HEK293 (cell line): Measurements from ENCODE around the gene SLC16A1.

ENCODE experiments used
- CTCF ChIA-PET: fragments of 350-600 bp; formaldehyde crosslinking; extraction: SDS; loops from one replicate; lab custom pipeline; 2021; ENCODE audit warnings: antibody characterized with exemption; lab: Yijun Ruan, JAX
- POLR2A ChIA-PET: fragments of 300-600 bp; formaldehyde crosslinking; extraction: SDS; loops from one replicate; lab custom pipeline; 2020; ENCODE audit warnings: antibody characterized with exemption, inconsistent platforms; lab: Yijun Ruan, JAX
- H3K27ac ChIP-seq: fragments of 200-500 bp; sonication (Bioruptor generic); 2 replicates; pipeline ENCODE4 v1.5.1; 2014; ENCODE audit warnings: low read depth, low read length, control low read depth, inconsistent platforms; ENCODE audit errors: extremely low read depth
- H3K36me3 ChIP-seq, 2 experiments: fragments of 200-500 bp in 1 of 2; sonication (Bioruptor generic) in 1 of 2; 1 replicate in 1 of 2; 2 replicates in 1 of 2; pipeline ENCODE4 v1.5.1; 2014 to 2017; ENCODE audit warnings: inconsistent platforms in 2 of 2, low read length in 2 of 2; ENCODE audit not compliant: control insufficient read depth in 2 of 2, insufficient read depth in 1 of 2
- H3K4me1 ChIP-seq: fragments of 200-500 bp; sonication (Bioruptor generic); 2 replicates; pipeline ENCODE4 v1.5.1; 2014; ENCODE audit warnings: mild to moderate bottlenecking, low read length, inconsistent platforms; ENCODE audit not compliant: control insufficient read depth, insufficient read depth
- H3K4me3 ChIP-seq: 2 replicates; pipeline ENCODE4 v1.5.1; 2011; ENCODE audit warnings: low read depth, mild to moderate bottlenecking, control low read depth, low read length, moderate library complexity
- H3K9me3 ChIP-seq: fragments of 200-500 bp; sonication (Bioruptor generic); 2 replicates; pipeline ENCODE4 v1.5.1; 2014; ENCODE audit warnings: low read depth, low read length, inconsistent platforms; ENCODE audit not compliant: control insufficient read depth, insufficient read depth
- GLIS1 ChIP-seq: fragments of 450-650 bp; formaldehyde crosslinking; IDR thresholded peaks from 2 replicates; pipeline ENCODE4 v1.5.1; 2016; ENCODE audit warnings: missing biosample characterization, missing genetic modification characterization
- GLIS2 ChIP-seq: fragments of 450-650 bp; formaldehyde crosslinking; IDR thresholded peaks from 2 replicates; pipeline ENCODE4 v1.5.1; 2016; ENCODE audit warnings: missing biosample characterization, missing genetic modification characterization
- HOXD13 ChIP-seq: sonication (generic); formaldehyde crosslinking; IDR thresholded peaks from 2 replicates; pipeline ENCODE4 v1.8.0; 2022; ENCODE audit warnings: missing genetic modification reagents, borderline replicate concordance
- KLF17 ChIP-seq: fragments of 450-650 bp; formaldehyde crosslinking; IDR thresholded peaks from 2 replicates; pipeline ENCODE4 v1.5.1; 2016; ENCODE audit warnings: missing biosample characterization, missing genetic modification characterization
- KLF9 ChIP-seq: fragments of 450-650 bp; formaldehyde crosslinking; IDR thresholded peaks from 2 replicates; pipeline ENCODE4 v1.5.1; 2016; ENCODE audit warnings: missing biosample characterization, missing genetic modification characterization, low read depth
- SALL2 ChIP-seq: fragments of 450-650 bp; formaldehyde crosslinking; IDR thresholded peaks from 2 replicates; pipeline ENCODE4 v1.5.0; 2017; ENCODE audit warnings: missing biosample characterization, mild to moderate bottlenecking, missing genetic modification characterization, borderline replicate concordance
- YY2 ChIP-seq: fragments of 450-650 bp; formaldehyde crosslinking; IDR thresholded peaks from 2 replicates; pipeline ENCODE4 v1.5.1; 2016; ENCODE audit warnings: missing biosample characterization, missing genetic modification characterization
- ZBTB10 ChIP-seq: fragments of 450-650 bp; formaldehyde crosslinking; IDR thresholded peaks from 2 replicates; pipeline ENCODE4 v1.5.1; 2016; ENCODE audit warnings: missing biosample characterization, missing genetic modification characterization
- ZBTB6 ChIP-seq: fragments of 450-650 bp; formaldehyde crosslinking; IDR thresholded peaks from 2 replicates; pipeline ENCODE4 v1.5.1; 2017; ENCODE audit warnings: missing biosample characterization, missing genetic modification characterization
- ZNF114 ChIP-seq: fragments of 450-650 bp; formaldehyde crosslinking; IDR thresholded peaks from 2 replicates; pipeline ENCODE4 v1.5.0; 2017; ENCODE audit warnings: missing biosample characterization, missing genetic modification characterization
- ZNF18 ChIP-seq: fragments of 450-650 bp; formaldehyde crosslinking; IDR thresholded peaks from 2 replicates; pipeline ENCODE4 v1.5.1; 2016; ENCODE audit warnings: missing biosample characterization, missing genetic modification characterization
- ZNF184 ChIP-seq: fragments of 450-650 bp; IDR thresholded peaks from 2 replicates; pipeline ENCODE4 v1.5.1; 2018; ENCODE audit warnings: missing biosample characterization, mild to moderate bottlenecking, missing genetic modification characterization
- ZNF202 ChIP-seq: fragments of 450-650 bp; formaldehyde crosslinking; IDR thresholded peaks from 2 replicates; pipeline ENCODE4 v1.5.1; 2016; ENCODE audit warnings: missing biosample characterization, missing genetic modification characterization, borderline replicate concordance
- ZNF211 ChIP-seq: fragments of 450-650 bp; formaldehyde crosslinking; IDR thresholded peaks from 2 replicates; pipeline ENCODE4 v1.5.1; 2016; ENCODE audit warnings: low read depth, missing biosample characterization, missing genetic modification characterization
- ZNF248 ChIP-seq: fragments of 450-650 bp; formaldehyde crosslinking; IDR thresholded peaks from 2 replicates; pipeline ENCODE4 v1.5.1; 2017; ENCODE audit warnings: missing biosample characterization, missing genetic modification characterization
- ZNF324 ChIP-seq: fragments of 450-650 bp; formaldehyde crosslinking; IDR thresholded peaks from 2 replicates; pipeline ENCODE4 v1.5.1; 2016; ENCODE audit warnings: missing biosample characterization, missing genetic modification characterization
- ZNF335 ChIP-seq: fragments of 450-650 bp; formaldehyde crosslinking; conservative IDR thresholded peaks from 2 replicates; pipeline ENCODE4 v1.5.1; 2016; ENCODE audit warnings: missing biosample characterization, missing genetic modification characterization
- ZNF341 ChIP-seq: fragments of 450-650 bp; formaldehyde crosslinking; IDR thresholded peaks from 2 replicates; pipeline ENCODE4; 2016; ENCODE audit warnings: low read depth, missing biosample characterization, missing genetic modification characterization
- ZNF549 ChIP-seq: fragments of 450-650 bp; IDR thresholded peaks from 2 replicates; pipeline ENCODE4 v1.5.1; 2018; ENCODE audit warnings: missing biosample characterization, missing genetic modification characterization, mild to moderate bottlenecking, inconsistent platforms, moderate library complexity
- ZNF629 ChIP-seq: fragments of 450-650 bp; formaldehyde crosslinking; IDR thresholded peaks from 2 replicates; pipeline ENCODE4 v1.5.1; 2017; ENCODE audit warnings: missing biosample characterization, missing genetic modification characterization
- ZNF654 ChIP-seq: fragments of 450-650 bp; formaldehyde crosslinking; IDR thresholded peaks from 2 replicates; pipeline ENCODE4 v1.5.1; 2016; ENCODE audit warnings: low read depth, missing biosample characterization, missing genetic modification characterization
- ZNF785 ChIP-seq: fragments of 450-650 bp; formaldehyde crosslinking; IDR thresholded peaks from 2 replicates; pipeline ENCODE4 v1.5.1; 2016; ENCODE audit warnings: missing biosample characterization, missing genetic modification characterization
- TF ChIP-seq, protein P1 (sequence below): fragments of 450-650 bp; formaldehyde crosslinking; IDR thresholded peaks from 2 replicates; pipeline ENCODE4 v1.5.1; 2016; ENCODE audit warnings: missing biosample characterization, missing genetic modification characterization
- TF ChIP-seq, protein P2 (sequence below): fragments of 450-650 bp; formaldehyde crosslinking; IDR thresholded peaks from 2 replicates; pipeline ENCODE4 v1.5.1; 2017; ENCODE audit warnings: missing biosample characterization, mild to moderate bottlenecking, missing genetic modification characterization, moderate library complexity
- TF ChIP-seq, protein P3 (sequence below): fragments of 450-650 bp; IDR thresholded peaks from 2 replicates; pipeline ENCODE4 v1.5.1; 2018; ENCODE audit warnings: missing biosample characterization, missing genetic modification characterization

The SLC16A1 gene

DNA sequence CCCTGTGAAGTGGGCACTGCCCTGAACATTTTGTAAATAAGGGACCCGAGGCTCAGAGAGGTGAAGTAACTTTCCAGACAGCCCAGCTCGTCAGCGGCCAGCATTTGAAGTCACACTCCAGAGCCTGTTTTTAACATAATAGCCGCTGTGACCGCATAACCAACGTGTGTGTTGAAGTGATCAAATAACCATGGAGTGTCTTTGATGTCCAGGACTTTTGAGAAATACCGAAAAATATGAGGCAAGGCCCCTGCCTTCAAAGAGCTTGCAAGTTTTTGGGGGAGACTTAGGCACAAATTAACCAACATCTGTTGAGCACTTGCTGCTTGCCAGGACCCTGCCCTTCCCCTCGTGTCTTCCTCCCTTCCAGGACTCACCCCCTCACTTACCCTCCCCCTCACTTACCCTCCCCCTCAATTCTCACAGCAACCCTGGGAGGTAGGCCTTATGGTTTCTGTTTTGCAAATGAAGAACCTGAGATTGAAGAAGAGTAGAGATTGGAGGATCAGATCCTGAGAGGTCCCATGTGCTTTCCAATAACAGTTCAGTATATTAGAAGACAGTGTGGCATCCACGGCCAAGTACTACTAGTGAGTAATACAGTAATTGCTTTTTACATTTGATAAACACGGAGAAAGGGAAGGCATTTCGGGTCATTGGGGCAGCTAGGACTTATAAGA, 1.3 kb upstream of the SLC16A1 start:
- H3K4me1 ChIP-seq: no peaks in the 10 kb centered on the region
- H3K36me3 ChIP-seq: peaks cover 14 to 31% of the 10 kb centered on the region in 2 experiments; a peak in 2 of 3 replicates
- H3K4me3 ChIP-seq: peak overlapping the region; percentile 88
- ChIA-PET CTCF (interaction anchor here (0.6 to 2.0 kb wide), 8 partner anchors 20 to 753 kb away, joined by 3 to 5 read pairs (median 4); partner anchors contain the start of gene LRIG2), POLR2A (interaction anchor here (1.8 to 1.9 kb wide), 2 partner anchors 20 to 116 kb away, joined by 16 to 19 read pairs; partner anchors contain the start of gene LRIG2)
- no peaks in the 10 kb centered on the region for H3K9me3 ChIP-seq
- peak overlapping the region; percentile 86; the same call in 1 of the 2 replicates for H3K27ac ChIP-seq
- TF ChIP-seq SALL2 (tag by site-specific recombination): no peak
- TF ChIP-seq ZNF18 (tag by site-specific recombination): peak; percentile 75; the same call in 1 of the 2 replicates
- TF ChIP-seq ZNF629 (tag by site-specific recombination): peak; percentile 76; the same call in 1 of the 2 replicates
- 0 out of 2 replicates have a peak, but pooled peaks have one; percentile 19 for TF ChIP-seq ZNF324 (tag by site-specific recombination)
- TF ChIP-seq, protein P1, sequence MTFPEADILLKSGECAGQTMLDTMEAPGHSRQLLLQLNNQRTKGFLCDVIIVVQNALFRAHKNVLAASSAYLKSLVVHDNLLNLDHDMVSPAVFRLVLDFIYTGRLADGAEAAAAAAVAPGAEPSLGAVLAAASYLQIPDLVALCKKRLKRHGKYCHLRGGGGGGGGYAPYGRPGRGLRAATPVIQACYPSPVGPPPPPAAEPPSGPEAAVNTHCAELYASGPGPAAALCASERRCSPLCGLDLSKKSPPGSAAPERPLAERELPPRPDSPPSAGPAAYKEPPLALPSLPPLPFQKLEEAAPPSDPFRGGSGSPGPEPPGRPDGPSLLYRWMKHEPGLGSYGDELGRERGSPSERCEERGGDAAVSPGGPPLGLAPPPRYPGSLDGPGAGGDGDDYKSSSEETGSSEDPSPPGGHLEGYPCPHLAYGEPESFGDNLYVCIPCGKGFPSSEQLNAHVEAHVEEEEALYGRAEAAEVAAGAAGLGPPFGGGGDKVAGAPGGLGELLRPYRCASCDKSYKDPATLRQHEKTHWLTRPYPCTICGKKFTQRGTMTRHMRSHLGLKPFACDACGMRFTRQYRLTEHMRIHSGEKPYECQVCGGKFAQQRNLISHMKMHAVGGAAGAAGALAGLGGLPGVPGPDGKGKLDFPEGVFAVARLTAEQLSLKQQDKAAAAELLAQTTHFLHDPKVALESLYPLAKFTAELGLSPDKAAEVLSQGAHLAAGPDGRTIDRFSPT (tag by site-specific recombination): 0 out of 2 replicates have a peak, but pooled peaks have one; percentile 9
- TF ChIP-seq KLF17: 0 out of 2 replicates have a peak, but pooled peaks have one; percentile 69
- TF ChIP-seq YY2 (tag by site-specific recombination): no peak
- TF ChIP-seq ZNF248: no peak
- no peak for TF ChIP-seq ZNF202
- TF ChIP-seq, protein P2, sequence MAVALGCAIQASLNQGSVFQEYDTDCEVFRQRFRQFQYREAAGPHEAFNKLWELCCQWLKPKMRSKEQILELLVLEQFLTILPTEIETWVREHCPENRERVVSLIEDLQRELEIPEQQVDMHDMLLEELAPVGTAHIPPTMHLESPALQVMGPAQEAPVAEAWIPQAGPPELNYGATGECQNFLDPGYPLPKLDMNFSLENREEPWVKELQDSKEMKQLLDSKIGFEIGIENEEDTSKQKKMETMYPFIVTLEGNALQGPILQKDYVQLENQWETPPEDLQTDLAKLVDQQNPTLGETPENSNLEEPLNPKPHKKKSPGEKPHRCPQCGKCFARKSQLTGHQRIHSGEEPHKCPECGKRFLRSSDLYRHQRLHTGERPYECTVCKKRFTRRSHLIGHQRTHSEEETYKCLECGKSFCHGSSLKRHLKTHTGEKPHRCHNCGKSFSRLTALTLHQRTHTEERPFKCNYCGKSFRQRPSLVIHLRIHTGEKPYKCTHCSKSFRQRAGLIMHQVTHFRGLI (tag by site-specific recombination): peak; percentile 33; the same call in 1 of the 2 replicates
- no peak for TF ChIP-seq ZNF549 (tag by site-specific recombination)
- TF ChIP-seq HOXD13 (CRISPR knock-in tag): no peak
- no peak for TF ChIP-seq ZNF654
- TF ChIP-seq GLIS1: peak; percentile 90
- no peak for TF ChIP-seq ZNF114 (tag by site-specific recombination)
- peak; percentile 46; the same call in 1 of the 2 replicates for TF ChIP-seq KLF9 (tag by site-specific recombination)
- 0 out of 2 replicates have a peak, but pooled peaks have one; percentile 47 for TF ChIP-seq ZBTB10 (tag by site-specific recombination)
- TF ChIP-seq ZNF335: peak; percentile 57
- TF ChIP-seq GLIS2 (tag by site-specific recombination): peak; percentile 70
- no peak for TF ChIP-seq ZBTB6 (tag by site-specific recombination)
- TF ChIP-seq ZNF184 (tag by site-specific recombination): no peak
- TF ChIP-seq, protein P3, sequence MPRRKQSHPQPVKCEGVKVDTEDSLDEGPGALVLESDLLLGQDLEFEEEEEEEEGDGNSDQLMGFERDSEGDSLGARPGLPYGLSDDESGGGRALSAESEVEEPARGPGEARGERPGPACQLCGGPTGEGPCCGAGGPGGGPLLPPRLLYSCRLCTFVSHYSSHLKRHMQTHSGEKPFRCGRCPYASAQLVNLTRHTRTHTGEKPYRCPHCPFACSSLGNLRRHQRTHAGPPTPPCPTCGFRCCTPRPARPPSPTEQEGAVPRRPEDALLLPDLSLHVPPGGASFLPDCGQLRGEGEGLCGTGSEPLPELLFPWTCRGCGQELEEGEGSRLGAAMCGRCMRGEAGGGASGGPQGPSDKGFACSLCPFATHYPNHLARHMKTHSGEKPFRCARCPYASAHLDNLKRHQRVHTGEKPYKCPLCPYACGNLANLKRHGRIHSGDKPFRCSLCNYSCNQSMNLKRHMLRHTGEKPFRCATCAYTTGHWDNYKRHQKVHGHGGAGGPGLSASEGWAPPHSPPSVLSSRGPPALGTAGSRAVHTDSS (tag by site-specific recombination): 0 out of 2 replicates have a peak, but pooled peaks have one; percentile 27
- TF ChIP-seq ZNF785: no peak
- TF ChIP-seq ZNF341 (tag by site-specific recombination): peak; percentile 61
- TF ChIP-seq ZNF211 (tag by site-specific recombination): no peak
